Omental fat pad (tissue), 4 donors: Measurements from ENCODE around the gene AFAP1L1. TPM values are rescaled to one million over a fixed set of nuclear protein-coding genes. Genes with fewer than 3 reads are reported as not detected.

Experiments
- ATAC-seq: fragments of 150-250 bp; one replicate; pipeline ENCODE4 v1.9.1; 2016; ENCODE audit warnings: mild to moderate bottlenecking, moderate library complexity; ENCODE audit not compliant: low FRiP score
- DNase-seq: peaks from one replicate; pipeline ENCODE4 v3.0.0-alpha.2; 2019; ENCODE audit warnings: low spot score
- CTCF ChIP-seq, 3 donors: fragments of 450-650 bp; IDR thresholded peaks; one replicate each; pipeline ENCODE4 v1.5.1; 2016 to 2017; ENCODE audit warnings: antibody characterized with exemption in 3 of 3, mild to moderate bottlenecking in 3 of 3, moderate library complexity in 2 of 3
- total RNA-seq, 4 donors: library from RNA; depleted of rRNA; stranded (reverse); fragments of >200 nt; gene quantifications; one replicate each; pipeline ENCODE4 v1.1.0, GENCODE V29; 2016

AFAP1L1 gene
- total RNA-seq, 4 donors from 2014 or later, result 44.1 to 58.5 (median 46.9) TPM

DNA sequence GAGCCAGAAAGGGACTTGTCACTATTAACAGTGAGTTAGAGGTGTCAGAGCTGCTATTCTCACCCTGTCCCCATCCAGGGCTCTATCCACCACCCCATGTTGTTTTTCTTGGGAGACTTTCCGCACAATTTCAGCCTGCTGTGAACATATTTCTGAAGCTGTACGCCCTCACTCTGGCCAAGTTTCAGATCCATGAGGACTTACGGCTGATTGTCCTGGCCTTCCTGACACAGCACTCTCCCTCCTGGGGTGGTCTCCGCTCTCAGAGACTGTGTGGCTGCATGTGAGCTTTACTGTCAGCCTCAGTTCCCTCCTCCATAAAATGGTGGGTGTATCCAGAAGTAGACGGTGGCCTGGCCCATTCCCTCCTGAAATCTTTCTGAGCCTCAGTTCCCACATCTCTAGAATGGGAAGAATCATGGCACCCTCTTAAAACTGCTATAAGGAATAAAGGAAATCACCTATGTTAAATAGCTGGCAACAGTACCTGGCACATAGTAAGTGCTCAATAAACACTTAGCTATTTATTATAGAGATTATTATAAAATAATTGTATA, 108.2 kb downstream of the AFAP1L1 start:
- no peak for ATAC-seq
- TF ChIP-seq CTCF (IDR thresholded peaks at IDR 0.05), result no peak
- no peak for DNase-seq

- DNase-seq (no peak), ATAC-seq (no peak)
- TF ChIP-seq CTCF (IDR thresholded peaks at IDR 0.05), result no peak
These were observed 108.9 kb downstream of the AFAP1L1 start for GRCh38 chr5:149380466-149381121.

- no peak for ATAC-seq
- DNase-seq, result no peak
- TF ChIP-seq CTCF (IDR thresholded peaks at IDR 0.05), result no peak
These were observed 109.8 kb downstream of the AFAP1L1 start for GRCh38 chr5:149381261-149381985.

DNA sequence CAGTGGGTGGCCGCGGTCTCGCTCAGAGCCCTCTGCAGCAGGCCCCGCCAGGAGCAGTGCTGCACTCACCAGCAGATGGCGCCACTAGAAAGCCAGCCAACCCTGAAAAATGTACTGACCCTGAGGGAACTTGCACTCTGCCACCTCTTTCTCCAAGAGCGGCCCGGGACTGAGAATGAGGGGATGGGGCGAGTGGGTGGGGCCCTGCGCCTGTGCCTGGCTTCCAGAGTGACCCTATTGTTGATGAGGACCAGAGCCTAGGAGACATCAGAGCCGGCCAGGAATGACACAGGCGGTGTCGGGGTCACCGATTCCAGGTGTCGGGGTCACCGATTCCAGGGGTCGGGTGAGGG, 110.3 kb downstream of the AFAP1L1 start:
- peak; percentile 77 for DNase-seq
- peak; percentile 64 for ATAC-seq
- TF ChIP-seq CTCF (IDR thresholded peaks at IDR 0.05), result peak in 2 of 3 donors; percentile 57 to 83

GRCh38 chr5:149382517-149383220, 111.0 kb downstream of the AFAP1L1 start:
- DNase-seq (no peak), ATAC-seq (no peak)
- TF ChIP-seq CTCF (IDR thresholded peaks at IDR 0.05), result no peak

DNA sequence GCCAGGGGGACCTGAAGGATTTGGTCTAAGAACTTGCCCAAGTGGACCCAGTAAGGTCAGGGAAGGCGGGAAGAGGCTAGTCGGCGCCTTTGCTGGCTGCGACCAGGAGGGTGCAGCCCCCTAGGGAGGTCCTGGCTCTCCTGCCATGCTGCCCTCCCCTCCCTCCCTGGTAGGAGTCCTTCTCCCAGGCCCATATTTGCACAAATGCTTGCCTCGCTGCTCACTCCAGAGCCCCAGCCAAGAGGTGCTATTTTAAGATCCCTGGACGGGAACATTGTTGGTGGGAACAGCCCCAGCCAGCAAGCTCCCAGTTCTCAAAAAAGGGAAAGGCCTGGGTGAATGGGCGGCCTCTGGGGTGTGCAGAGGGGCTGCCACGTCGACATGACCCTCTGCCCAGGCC, 111.7 kb downstream of the AFAP1L1 start:
- no peak for TF ChIP-seq CTCF (IDR thresholded peaks at IDR 0.05)
- DNase-seq, result no peak
- no peak for ATAC-seq
